HG03103 (cell line): ENCODE measurements around the gene CEACAM3.
"Not testable (repeated sequence)": the region's sequence is repeated elsewhere in the genome, so short reads cannot be mapped to it uniquely, and the experiment has no call there.

ENCODE experiments used
- ATAC-seq: cut with Tn5 transposase; IDR thresholded peaks from one replicate; pipeline ENCODE4 v1.9.1; 2021; ENCODE audit warnings: low read depth; ENCODE audit not compliant: unreplicated experiment

CEACAM3 gene

GRCh38 chr19:41796362-41796761, at the start of gene CEACAM3:
Gene CEACAM3 (plus strand): TSS chr19:41796587. CDS start chr19:41796678, 91 bp downstream.
- ATAC-seq: no peak

GRCh38 chr19:41746593-41747227, 49.7 kb upstream of the CEACAM3 start:
- ATAC-seq: no peak

- no peak for ATAC-seq
Measured at GRCh38 chr19:41748012-41748411, 48.4 kb upstream of the CEACAM3 start.

GRCh38 chr19:41750248-41751134, 45.9 kb upstream of the CEACAM3 start:
- ATAC-seq: not testable (repeated sequence)

- no peak for ATAC-seq
Measured at GRCh38 chr19:41753159-41753558, 43.2 kb upstream of the CEACAM3 start.

GRCh38 chr19:41753936-41754529, 42.4 kb upstream of the CEACAM3 start:
- no peak for ATAC-seq

- ATAC-seq: no peak
Measured at GRCh38 chr19:41755328-41755913, 41.0 kb upstream of the CEACAM3 start, which contains the start of gene CEACAM6. Gene CEACAM6 (plus strand): TSS chr19:41755530. CDS start chr19:41755639, 109 bp downstream.

GRCh38 chr19:41758846-41759245, 37.5 kb upstream of the CEACAM3 start:
- ATAC-seq: no peak

- no peak for ATAC-seq
Measured at GRCh38 chr19:41767115-41767514, 29.3 kb upstream of the CEACAM3 start.

- ATAC-seq: not testable (repeated sequence)
Measured at GRCh38 chr19:41768105-41768504, 28.3 kb upstream of the CEACAM3 start.

- no peak for ATAC-seq
Measured at GRCh38 chr19:41769608-41770007, 26.8 kb upstream of the CEACAM3 start.

- no peak for ATAC-seq
Measured at GRCh38 chr19:41771410-41771809, 25.0 kb upstream of the CEACAM3 start.

- ATAC-seq: no peak
Measured at GRCh38 chr19:41774515-41774980, 21.8 kb upstream of the CEACAM3 start.

- ATAC-seq: no peak
Measured at GRCh38 chr19:41776700-41777099, 19.7 kb upstream of the CEACAM3 start.

GRCh38 chr19:41783612-41784011, 12.8 kb upstream of the CEACAM3 start:
- no peak for ATAC-seq

GRCh38 chr19:41784312-41784711, 12.1 kb upstream of the CEACAM3 start:
- no peak for ATAC-seq

GRCh38 chr19:41784743-41785142, 11.6 kb upstream of the CEACAM3 start:
- no peak for ATAC-seq

GRCh38 chr19:41785653-41786052, 10.7 kb upstream of the CEACAM3 start:
- no peak for ATAC-seq

GRCh38 chr19:41787055-41787454, 9.3 kb upstream of the CEACAM3 start:
- ATAC-seq: no peak

GRCh38 chr19:41788518-41788917, 7.9 kb upstream of the CEACAM3 start:
- ATAC-seq: not testable (repeated sequence)

- not testable (repeated sequence) for ATAC-seq
Measured at GRCh38 chr19:41789053-41789452, 7.3 kb upstream of the CEACAM3 start.
